WTC11 (cell line): Measurements from ENCODE around the gene PDE8A.
"Not testable (repeated sequence)": the region's sequence is repeated elsewhere in the genome, so short reads cannot be mapped to it uniquely, and the experiment has no call there.

ENCODE experiments used
- MYBL2 ChIP-seq: sonication (generic); formaldehyde crosslinking; IDR thresholded peaks from 2 replicates; pipeline ENCODE4 v1.8.1; 2023; ENCODE audit warnings: mild to moderate bottlenecking, moderate library complexity, missing genetic modification reagents
- NFATC4 ChIP-seq: fragments of 250-450 bp; sonication (Bioruptor Pico); IDR thresholded peaks from 2 replicates; pipeline ENCODE4 v1.9.0; 2021; ENCODE audit warnings: mild to moderate bottlenecking
- ZSCAN18 ChIP-seq: fragments of 250-450 bp; sonication (Bioruptor Pico); IDR thresholded peaks from 2 replicates; pipeline ENCODE4 v2.1.2; 2022; ENCODE audit warnings: mild to moderate bottlenecking, moderate library complexity
- TF ChIP-seq, protein P1 (sequence below): fragments of 200-600 bp; IDR thresholded peaks from 2 replicates; pipeline ENCODE4 v1.8.0; 2022; ENCODE audit warnings: antibody characterized with exemption

DNA sequence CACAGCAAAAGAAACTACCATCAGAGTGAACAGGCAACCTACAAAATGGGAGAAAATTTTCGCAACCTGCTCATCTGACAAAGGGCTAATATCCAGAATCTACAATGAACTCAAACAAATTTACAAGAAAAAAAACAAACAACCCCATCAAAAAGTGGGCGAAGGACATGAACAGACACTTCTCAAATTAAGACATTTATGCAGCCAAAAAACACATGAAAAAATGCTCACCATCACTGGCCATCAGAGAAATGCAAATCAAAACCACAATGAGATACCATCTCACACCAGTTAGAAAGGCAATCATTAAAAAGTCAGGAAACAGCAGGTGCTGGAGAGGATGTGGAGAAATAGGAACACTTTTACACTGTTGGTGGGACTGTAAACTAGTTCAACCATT, 30.1 kb downstream of the PDE8A start:
- TF ChIP-seq, protein P1, sequence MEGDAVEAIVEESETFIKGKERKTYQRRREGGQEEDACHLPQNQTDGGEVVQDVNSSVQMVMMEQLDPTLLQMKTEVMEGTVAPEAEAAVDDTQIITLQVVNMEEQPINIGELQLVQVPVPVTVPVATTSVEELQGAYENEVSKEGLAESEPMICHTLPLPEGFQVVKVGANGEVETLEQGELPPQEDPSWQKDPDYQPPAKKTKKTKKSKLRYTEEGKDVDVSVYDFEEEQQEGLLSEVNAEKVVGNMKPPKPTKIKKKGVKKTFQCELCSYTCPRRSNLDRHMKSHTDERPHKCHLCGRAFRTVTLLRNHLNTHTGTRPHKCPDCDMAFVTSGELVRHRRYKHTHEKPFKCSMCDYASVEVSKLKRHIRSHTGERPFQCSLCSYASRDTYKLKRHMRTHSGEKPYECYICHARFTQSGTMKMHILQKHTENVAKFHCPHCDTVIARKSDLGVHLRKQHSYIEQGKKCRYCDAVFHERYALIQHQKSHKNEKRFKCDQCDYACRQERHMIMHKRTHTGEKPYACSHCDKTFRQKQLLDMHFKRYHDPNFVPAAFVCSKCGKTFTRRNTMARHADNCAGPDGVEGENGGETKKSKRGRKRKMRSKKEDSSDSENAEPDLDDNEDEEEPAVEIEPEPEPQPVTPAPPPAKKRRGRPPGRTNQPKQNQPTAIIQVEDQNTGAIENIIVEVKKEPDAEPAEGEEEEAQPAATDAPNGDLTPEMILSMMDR: not testable (repeated sequence)
- not testable (repeated sequence) for TF ChIP-seq MYBL2, ZSCAN18, NFATC4 (CRISPR knock-in tag)
